ENCODE data around the gene KLHDC8B. TPM values are rescaled to one million over a fixed set of nuclear protein-coding genes. Genes with fewer than 3 reads are reported as not detected.

Gene KLHDC8B
- total RNA-seq, 1 donor: 23.8 TPM

- H3K4me3 ChIP-seq (ENCODE audit: low read depth, low read length): no peak overlapping the region
- no peak for DNase-seq (ENCODE audit: low read depth)
- TF ChIP-seq, protein P1, sequence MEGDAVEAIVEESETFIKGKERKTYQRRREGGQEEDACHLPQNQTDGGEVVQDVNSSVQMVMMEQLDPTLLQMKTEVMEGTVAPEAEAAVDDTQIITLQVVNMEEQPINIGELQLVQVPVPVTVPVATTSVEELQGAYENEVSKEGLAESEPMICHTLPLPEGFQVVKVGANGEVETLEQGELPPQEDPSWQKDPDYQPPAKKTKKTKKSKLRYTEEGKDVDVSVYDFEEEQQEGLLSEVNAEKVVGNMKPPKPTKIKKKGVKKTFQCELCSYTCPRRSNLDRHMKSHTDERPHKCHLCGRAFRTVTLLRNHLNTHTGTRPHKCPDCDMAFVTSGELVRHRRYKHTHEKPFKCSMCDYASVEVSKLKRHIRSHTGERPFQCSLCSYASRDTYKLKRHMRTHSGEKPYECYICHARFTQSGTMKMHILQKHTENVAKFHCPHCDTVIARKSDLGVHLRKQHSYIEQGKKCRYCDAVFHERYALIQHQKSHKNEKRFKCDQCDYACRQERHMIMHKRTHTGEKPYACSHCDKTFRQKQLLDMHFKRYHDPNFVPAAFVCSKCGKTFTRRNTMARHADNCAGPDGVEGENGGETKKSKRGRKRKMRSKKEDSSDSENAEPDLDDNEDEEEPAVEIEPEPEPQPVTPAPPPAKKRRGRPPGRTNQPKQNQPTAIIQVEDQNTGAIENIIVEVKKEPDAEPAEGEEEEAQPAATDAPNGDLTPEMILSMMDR (IDR thresholded peaks at IDR 0.05; ENCODE audit: insufficient read depth, low read length): no peak
Observed at GRCh38 chr3:49163609-49164008, 7.8 kb upstream of the KLHDC8B start.

DNA sequence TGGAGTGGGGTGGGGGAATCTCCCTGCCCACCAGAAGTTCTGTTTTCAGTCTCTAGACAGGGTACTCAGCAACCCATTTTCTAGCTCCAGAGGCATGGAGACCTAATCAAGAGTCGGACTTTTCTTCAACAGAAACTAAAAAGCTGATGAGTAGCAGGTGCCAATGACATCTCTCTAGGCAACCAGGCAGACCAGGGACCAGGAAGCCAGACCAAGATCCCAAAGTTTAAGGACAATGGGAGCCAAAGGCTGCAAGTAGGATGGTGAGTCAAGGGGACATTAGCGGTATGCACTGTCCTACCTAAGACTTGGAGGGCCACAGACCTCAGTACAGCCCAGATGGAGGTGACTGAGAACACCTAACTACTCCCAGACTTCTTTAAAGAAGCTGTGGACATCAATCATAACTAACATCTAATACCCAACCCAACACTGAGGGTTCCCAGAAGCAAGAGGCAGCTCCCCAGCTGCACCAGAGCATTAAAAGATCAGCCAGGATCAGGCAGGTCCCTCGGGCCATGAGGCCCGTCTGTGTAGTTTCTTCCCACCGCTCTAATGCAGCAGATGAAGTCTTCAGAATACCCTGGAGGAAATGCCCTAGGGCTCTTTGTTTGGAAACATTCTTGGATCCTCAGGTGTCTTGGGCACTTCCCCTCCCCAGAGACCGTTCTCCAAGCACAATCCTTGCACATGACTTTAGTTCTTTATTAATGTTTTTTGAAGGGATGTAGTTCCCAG, 6.2 kb upstream of the KLHDC8B start:
- TF ChIP-seq, protein P1 (IDR thresholded peaks at IDR 0.05; ENCODE audit: insufficient read depth, low read length): no peak
- DNase-seq (ENCODE audit: low read depth): no peak
- H3K4me3 ChIP-seq (ENCODE audit: low read depth, low read length): peak overlapping the region; percentile 95

DNA sequence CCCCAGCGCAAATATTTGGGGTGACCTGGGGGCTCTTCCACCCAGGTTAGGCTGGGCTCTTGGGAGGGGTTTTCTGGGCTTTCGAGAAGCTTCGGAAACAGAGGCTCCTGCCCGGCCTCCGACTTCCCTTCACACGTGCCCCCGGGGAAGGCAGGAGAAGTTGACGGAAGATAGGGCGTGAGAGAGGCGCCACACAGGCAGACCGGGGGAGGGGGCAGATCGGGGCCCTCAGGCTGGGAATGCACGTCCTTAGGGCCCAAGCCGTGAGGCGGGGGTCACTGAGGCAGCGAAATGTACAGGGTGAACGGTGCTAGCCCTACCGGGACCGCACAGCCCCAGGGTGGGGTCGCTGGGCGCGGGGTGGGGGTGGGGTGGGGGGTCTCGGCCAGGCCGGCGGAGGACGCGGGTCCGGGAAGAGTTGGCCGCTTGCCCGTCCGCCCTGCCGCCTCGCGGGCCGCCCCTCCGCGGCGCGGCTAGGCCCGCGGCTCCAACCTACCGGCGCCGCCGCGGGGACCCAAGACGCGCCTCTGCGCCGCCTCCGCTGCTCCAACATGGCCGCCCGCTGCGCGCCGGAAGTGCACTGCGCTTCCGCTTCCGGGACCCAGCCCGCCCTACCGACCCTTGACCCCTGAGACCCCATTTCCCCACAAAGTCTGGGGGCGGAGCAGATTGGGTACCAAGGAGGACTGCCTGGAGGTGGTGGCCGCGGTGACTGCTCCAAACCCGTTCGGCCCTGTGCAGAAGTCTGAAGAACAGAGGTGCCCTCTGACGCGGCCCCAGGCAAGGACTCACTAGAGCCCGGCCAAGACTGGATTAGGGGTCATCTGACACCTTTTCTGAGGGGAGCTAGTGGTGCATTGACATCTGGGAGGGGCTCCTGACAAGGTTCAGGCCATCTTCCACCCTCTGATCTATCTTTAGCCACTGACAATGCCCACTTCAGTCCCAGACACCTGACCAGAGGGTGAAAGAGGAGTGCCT, 5.3 kb upstream of the KLHDC8B start, which contains the start of gene CCDC71:
Gene CCDC71 (minus strand): TSS at position 561 of the 981 bp plus-strand sequence. CDS start 2,123 bp downstream, outside the sequence.
- TF ChIP-seq, protein P1 (IDR thresholded peaks at IDR 0.05; ENCODE audit: insufficient read depth, low read length): no peak
- peak within 1 kb of the TSS; percentile 95 for H3K4me3 ChIP-seq (ENCODE audit: low read depth, low read length)
- DNase-seq (ENCODE audit: low read depth): peak; percentile 62

GRCh38 chr3:49166752-49167556, 4.4 kb upstream of the KLHDC8B start:
- TF ChIP-seq, protein P1 (IDR thresholded peaks at IDR 0.05; ENCODE audit: insufficient read depth, low read length): no peak
- H3K4me3 ChIP-seq (ENCODE audit: low read depth, low read length): peak overlapping the region; percentile 95
- DNase-seq (ENCODE audit: low read depth): no peak

DNA sequence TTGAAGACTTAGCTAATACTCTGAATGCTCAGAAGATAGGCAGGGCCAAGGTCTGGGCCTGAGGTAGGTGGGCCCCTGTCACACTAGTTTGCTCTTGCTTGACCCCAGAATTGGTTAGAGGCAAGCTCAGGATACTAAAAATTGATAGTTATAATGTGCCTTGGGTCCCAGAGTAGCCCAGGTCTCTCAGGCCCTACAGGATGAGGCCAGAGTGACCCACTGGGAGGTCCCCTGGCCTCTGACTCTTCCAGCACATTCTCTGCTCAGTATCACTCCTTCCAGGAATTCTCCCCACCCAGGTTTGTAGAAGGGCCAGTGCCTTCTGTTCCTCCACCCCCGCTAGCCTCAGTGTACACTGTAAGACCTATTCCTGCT, 667 bp upstream of the KLHDC8B start:
- no peak for DNase-seq (ENCODE audit: low read depth)
- TF ChIP-seq, protein P1 (IDR thresholded peaks at IDR 0.05; ENCODE audit: insufficient read depth, low read length): no peak
- peak overlapping the region; percentile 85 for H3K4me3 ChIP-seq (ENCODE audit: low read depth, low read length)
